K562 (cell line): ENCODE results near the gene ZCCHC4. TPM values are rescaled to one million over a fixed set of nuclear protein-coding genes. Genes with fewer than 3 reads are reported as not detected.

Experiments
- ARID1B ChIP-seq: fragments of 450-650 bp; IDR thresholded peaks from 2 replicates; pipeline ENCODE4 v1.6.1; 2016; ENCODE audit warnings: antibody characterized with exemption, mild to moderate bottlenecking, inconsistent platforms
- ATF7 ChIP-seq: fragments of 450-650 bp; IDR thresholded peaks from 2 replicates; pipeline ENCODE4 v1.7.1; 2014; ENCODE audit warnings: mild to moderate bottlenecking, moderate library complexity
- CXXC5 ChIP-seq: fragments of 250-450 bp; sonication (Bioruptor Pico); IDR thresholded peaks from 2 replicates; pipeline ENCODE4 v1.8.0; 2022; ENCODE audit warnings: inconsistent platforms, mild to moderate bottlenecking, moderate library complexity
- FOXJ2 ChIP-seq: fragments of 200-800 bp; sonication (Bioruptor generic); IDR thresholded peaks from 2 replicates; pipeline ENCODE4 v1.6.1; 2016; ENCODE audit warnings: missing genetic modification characterization, missing compliant biosample characterization
- HLTF ChIP-seq: fragments of 450-650 bp; IDR thresholded peaks from 2 replicates; pipeline ENCODE4 v1.6.1; 2016
- KAT7 ChIP-seq: sonication (generic); formaldehyde crosslinking; IDR thresholded peaks from 2 replicates; pipeline ENCODE4 v1.8.0; 2022; ENCODE audit warnings: missing genetic modification reagents, mild to moderate bottlenecking, borderline replicate concordance
- MXD1 ChIP-seq: fragments of 250-450 bp; sonication (Bioruptor Pico); IDR thresholded peaks from 2 replicates; pipeline ENCODE4 v1.8.0; 2021; ENCODE audit warnings: borderline replicate concordance, mild to moderate bottlenecking, moderate library complexity; ENCODE audit not compliant: poor library complexity, severe bottlenecking
- PHF20 ChIP-seq: fragments of 450-650 bp; IDR thresholded peaks from 2 replicates; pipeline ENCODE4 v1.6.1; 2018; ENCODE audit not compliant: partially characterized antibody
- RAD21 ChIP-seq, 2 experiments: fragments of 250-450 bp in 1 of 2; fragments of 450-650 bp in 1 of 2; sonication (Bioruptor Pico) in 1 of 2; formaldehyde crosslinking in 1 of 2; IDR thresholded peaks in 1 of 2; conservative IDR thresholded peaks in 1 of 2; 2 replicates each; pipeline versions ENCODE4 v1.4.0 to v1.8.0; 2020 to 2022; ENCODE audit warnings: mild to moderate bottlenecking in 2 of 2, moderate library complexity in 1 of 2
- SMAD1 ChIP-seq: fragments of 150-350 bp; IDR thresholded peaks from 2 replicates; pipeline ENCODE4 v1.6.1; 2014; ENCODE audit warnings: low read length, low read depth; ENCODE audit not compliant: partially characterized antibody
- SMAD4 ChIP-seq: fragments of 250-450 bp; sonication (Bioruptor Pico); conservative IDR thresholded peaks from 2 replicates; pipeline ENCODE4 v1.8.0; 2021; ENCODE audit warnings: inconsistent platforms, mild to moderate bottlenecking, moderate library complexity
- TEAD2 ChIP-seq: fragments of 450-650 bp; IDR thresholded peaks from 2 replicates; pipeline ENCODE4 v1.6.1; 2016; ENCODE audit warnings: missing genetic modification characterization, control low read depth, missing compliant biosample characterization
- USF1 ChIP-seq: sonication (generic); formaldehyde crosslinking; IDR thresholded peaks from 2 replicates; pipeline ENCODE4 v1.9.0; 2022; ENCODE audit warnings: mild to moderate bottlenecking, missing genetic modification reagents
- ZBTB33 ChIP-seq: sonication (generic); formaldehyde crosslinking; IDR thresholded peaks from 2 replicates; pipeline ENCODE4 v1.8.1; 2023; ENCODE audit warnings: mild to moderate bottlenecking, missing genetic modification reagents
- ZNF175 ChIP-seq: fragments of 200-800 bp; sonication (Bioruptor generic); IDR thresholded peaks from 2 replicates; pipeline ENCODE4 v1.6.1; 2016; ENCODE audit warnings: low read depth, mild to moderate bottlenecking, missing genetic modification characterization, missing compliant biosample characterization
- ZNF224 ChIP-seq: sonication (generic); formaldehyde crosslinking; IDR thresholded peaks from 2 replicates; pipeline ENCODE4 v1.8.0; 2022; ENCODE audit warnings: mild to moderate bottlenecking, missing genetic modification reagents
- ZNF639 ChIP-seq, 2 experiments: fragments of 200-800 bp in 1 of 2; sonication (Bioruptor generic) in 1 of 2; sonication (generic) in 1 of 2; formaldehyde crosslinking in 1 of 2; IDR thresholded peaks in 1 of 2; conservative IDR thresholded peaks in 1 of 2; 2 replicates each; pipeline versions ENCODE4 v1.5.0 to v1.6.1; 2016 to 2020; ENCODE audit warnings: missing compliant biosample characterization in 1 of 2, missing genetic modification characterization in 1 of 2, missing genetic modification reagents in 1 of 2
- polyA plus RNA-seq, 8 experiments: library from polyadenylated mRNA; depleted of rRNA in 4 of 8; stranded (reverse) in 5 of 8; unstranded in 3 of 8; fragments of >200 nt; fragmentation: Nextera tagmentation in 2 of 8; fragmentation: Illumina TruSeq in 1 of 8; extraction: Ambion mirVana in 2 of 8; extraction: Trizol in 1 of 8; gene quantifications; 2 replicates each; pipeline versions ENCODE4 v1.2.1 to v1.2.3, GENCODE V29; 2011 to 2014; ENCODE audit warnings: inconsistent platforms in 1 of 8, missing spikeins in 1 of 8
- total RNA-seq, 7 experiments: library from RNA; depleted of rRNA in 6 of 7; stranded (reverse); fragments of >200 nt in 6 of 7; fragmentation: Illumina TruSeq in 2 of 7; extraction: Trizol in 2 of 7; gene quantifications; 2 replicates each; pipeline versions ENCODE4 v1.2.1 to v1.2.3, GENCODE V29; 2011 to 2021; ENCODE audit warnings: low replicate concordance in 1 of 7

The ZCCHC4 gene
- total and polyA plus RNA-seq, 9 of the 15 experiments (the other 6 are each of a cell fraction or from before 2014, with no cell fraction given): 5.3 to 26.1 (median 15.2) TPM

- TF ChIP-seq SMAD4 (CRISPR knock-in tag) (peak; percentile 78), HLTF (0 out of 2 replicates have a peak, but pooled peaks have one; percentile 12), ATF7 (peak; percentile 83), SMAD1 (peak; percentile 28), TEAD2 (tag) (peak; percentile 79), ZBTB33 (peak; percentile 63), ZNF639 (CRISPR knock-in tag; conservative IDR thresholded peaks at IDR 0.05 in 1 of 2, IDR thresholded peaks at IDR 0.05 in 1 of 2) (peak in 1 of 2 experiments; percentile 94; a peak in 2 of 4 replicates), ZNF175 (CRISPR knock-in tag) (0 out of 2 replicates have a peak, but pooled peaks have one; percentile 43), USF1 (CRISPR knock-in tag) (no peak), ZNF224 (CRISPR knock-in tag) (no peak), CXXC5 (CRISPR knock-in tag) (peak; percentile 76), RAD21 (CRISPR knock-in tag; conservative IDR thresholded peaks at IDR 0.05 in 1 of 2, IDR thresholded peaks at IDR 0.05 in 1 of 2) (peak; percentile 40 to 49; a peak in 3 of 4 replicates), KAT7 (CRISPR knock-in tag) (peak; percentile 87; the same call in 1 of the 2 replicates), MXD1 (peak; percentile 71), ARID1B (no peak; the same call in 1 of the 2 replicates), FOXJ2 (tag) (peak; percentile 85), PHF20 (peak; percentile 98)
Observed at GRCh38 chr4:25312496-25313200, at the start of gene ZCCHC4 (continued).
